Measurements from ENCODE around the gene OR2T29. TPM values are rescaled to one million over a fixed set of nuclear protein-coding genes. Genes with fewer than 3 reads are reported as not detected.
"Not testable (repeated sequence)": the region's sequence is repeated elsewhere in the genome, so short reads cannot be mapped to it uniquely, and the experiment has no call there.

The OR2T29 gene
- total RNA-seq, 1 experiment from 2014 or later: not detected

- DNase-seq (ENCODE audit: low read depth): not testable (repeated sequence)
Observed at GRCh38 chr1:248510217-248510616, 52.4 kb downstream of the OR2T29 start.

GRCh38 chr1:248507773-248508172 lies 54.8 kb downstream of the OR2T29 start, which contains the start of gene OR2G6:
Gene OR2G6 (plus strand): TSS chr1:248508073. CDS start chr1:248521647, 13,574 bp downstream.
- not testable (repeated sequence) for DNase-seq (ENCODE audit: low read depth)

Other genes with a start within 250 kb of the OR2T29 start
- gene OR2M7, start 238.2 kb downstream of the OR2T29 start, total RNA-seq (2014; rRNA removed; shearing (Covaris generic)): not detected in 2 replicates
- gene OR14C36, start 214.0 kb downstream of the OR2T29 start, total RNA-seq (2014; rRNA removed; shearing (Covaris generic)): not detected in 2 replicates
- not detected in 2 replicates for gene OR2T4, start 201.1 kb downstream of the OR2T29 start, total RNA-seq (2014; rRNA removed; shearing (Covaris generic))
- gene OR2T6, start 187.0 kb downstream of the OR2T29 start, total RNA-seq (2014; rRNA removed; shearing (Covaris generic)): not detected in 2 replicates
- gene OR2T1, start 159.7 kb downstream of the OR2T29 start, total RNA-seq (2014; rRNA removed; shearing (Covaris generic)): not detected in 2 replicates
- not detected in 2 replicates for gene OR2T2, start 117.1 kb downstream of the OR2T29 start, total RNA-seq (2014; rRNA removed; shearing (Covaris generic))
- gene OR2T3, start 89.4 kb downstream of the OR2T29 start, total RNA-seq (2014; rRNA removed; shearing (Covaris generic)): not detected in 2 replicates
- not detected in 2 replicates for gene OR2T5, start 74.2 kb downstream of the OR2T29 start, total RNA-seq (2014; rRNA removed; shearing (Covaris generic))
- not detected in 2 replicates for gene OR2G6, start 54.7 kb downstream of the OR2T29 start, total RNA-seq (2014; rRNA removed; shearing (Covaris generic))
- gene OR2T34, start 12.0 kb upstream of the OR2T29 start, total RNA-seq (2014; rRNA removed; shearing (Covaris generic)): not detected in 2 replicates
- gene OR2T10, start 34.9 kb upstream of the OR2T29 start, total RNA-seq (2014; rRNA removed; shearing (Covaris generic)): not detected in 2 replicates
- gene OR2T11, start 72.3 kb upstream of the OR2T29 start, total RNA-seq (2014; rRNA removed; shearing (Covaris generic)): not detected in 2 replicates
- not detected in 2 replicates for gene OR2T35, start 82.5 kb upstream of the OR2T29 start, total RNA-seq (2014; rRNA removed; shearing (Covaris generic))
- gene OR2T27, start 92.8 kb upstream of the OR2T29 start, total RNA-seq (2014; rRNA removed; shearing (Covaris generic)): not detected in 2 replicates
- gene OR14I1, start 140.0 kb upstream of the OR2T29 start, total RNA-seq (2014; rRNA removed; shearing (Covaris generic)): not detected in 2 replicates
- gene LYPD8, start 193.0 kb upstream of the OR2T29 start, total RNA-seq (2014; rRNA removed; shearing (Covaris generic)): 0.51 and 1.1 TPM in 2 replicates